ENCODE data around the gene TDRKH.
"Not testable (repeated sequence)": the region's sequence is repeated elsewhere in the genome, so short reads cannot be mapped to it uniquely, and the experiment has no call there.

TDRKH gene

GRCh38 chr1:151737479-151737878 is 52.8 kb downstream of the TDRKH start:
- no peak for TF ChIP-seq CTCF (conservative IDR thresholded peaks at IDR 0.05; ENCODE audit: low read depth, low read length)
- no peak overlapping the region for H3K4me3 ChIP-seq (ENCODE audit: low read length)
- DNase-seq (ENCODE audit: low read depth): no peak

DNA sequence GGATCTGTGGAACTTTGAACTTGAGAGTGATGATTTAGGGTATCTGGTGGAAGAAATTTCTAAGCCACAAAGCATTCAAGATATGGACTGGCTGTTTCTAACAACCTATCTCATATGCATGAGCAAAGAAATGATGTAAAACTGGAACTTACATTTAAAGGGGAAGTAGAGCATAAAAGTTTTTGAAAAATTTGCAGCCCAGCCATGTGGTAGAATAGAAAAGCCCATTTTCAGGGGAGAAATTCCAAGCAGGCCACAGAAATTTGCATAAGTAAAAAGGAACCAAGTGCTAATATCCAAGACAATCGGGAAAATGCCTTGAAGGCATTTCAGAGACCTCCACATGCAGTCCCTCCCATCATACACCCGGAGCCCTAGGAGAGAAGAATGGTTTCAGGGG is 53.3 kb downstream of the TDRKH start:
- DNase-seq (ENCODE audit: low read depth): no peak
- no peak for TF ChIP-seq CTCF (conservative IDR thresholded peaks at IDR 0.05; ENCODE audit: low read depth, low read length)
- H3K4me3 ChIP-seq (ENCODE audit: low read length): no peak overlapping the region

DNA sequence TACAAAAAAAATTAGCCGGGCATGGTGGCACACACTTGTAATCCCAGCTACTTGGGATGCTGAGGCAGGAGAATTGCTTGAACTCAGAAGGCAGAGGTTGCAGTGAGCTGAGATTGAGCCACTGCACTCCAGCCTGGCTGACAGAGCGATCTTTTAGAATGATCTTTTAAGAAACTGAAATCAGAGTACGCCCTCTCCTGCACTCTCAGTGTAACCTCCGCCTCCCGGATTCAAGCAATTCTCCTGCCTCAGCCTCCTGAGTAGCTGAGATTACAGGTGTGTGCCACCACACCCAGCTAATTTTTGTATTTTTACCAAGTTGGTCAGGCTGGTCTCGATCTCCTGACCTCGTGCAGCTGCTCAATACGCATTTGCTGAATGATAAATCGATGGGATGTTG is 56.3 kb downstream of the TDRKH start:
- not testable (repeated sequence) for DNase-seq (ENCODE audit: low read depth); H3K4me3 ChIP-seq (ENCODE audit: low read length)

DNA sequence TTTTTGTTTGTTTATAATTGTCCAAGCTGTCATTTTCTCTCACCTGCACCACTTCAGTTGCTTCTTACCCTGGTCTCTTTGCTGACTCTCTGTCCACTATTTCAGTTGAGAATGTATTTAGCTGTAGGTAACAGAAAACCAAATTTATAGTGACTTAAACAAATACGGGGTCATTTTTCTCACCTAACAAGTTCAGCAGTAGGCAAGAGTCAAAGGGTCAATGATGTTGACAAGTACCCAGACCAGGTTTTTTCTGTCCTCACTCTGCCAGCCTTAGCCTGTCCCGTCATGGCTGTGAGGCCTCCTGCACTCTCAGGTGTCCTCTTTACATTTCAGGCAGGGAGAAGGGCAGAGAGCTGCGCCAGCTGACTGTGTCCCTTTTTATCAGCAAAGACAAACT is 57.2 kb downstream of the TDRKH start:
- no peak for TF ChIP-seq CTCF (conservative IDR thresholded peaks at IDR 0.05; ENCODE audit: low read depth, low read length)
- no peak overlapping the region for H3K4me3 ChIP-seq (ENCODE audit: low read length)
- DNase-seq (ENCODE audit: low read depth): no peak

- TF ChIP-seq CTCF (conservative IDR thresholded peaks at IDR 0.05; ENCODE audit: low read depth, low read length): no peak
- no peak overlapping the region for H3K4me3 ChIP-seq (ENCODE audit: low read length)
- no peak for DNase-seq (ENCODE audit: low read depth)
Measured at GRCh38 chr1:151729966-151730291, 60.4 kb downstream of the TDRKH start.

GRCh38 chr1:151729157-151729965 is 60.9 kb downstream of the TDRKH start:
- DNase-seq (ENCODE audit: low read depth): no peak
- TF ChIP-seq CTCF (conservative IDR thresholded peaks at IDR 0.05; ENCODE audit: low read depth, low read length): no peak
- no peak overlapping the region for H3K4me3 ChIP-seq (ENCODE audit: low read length)

DNA sequence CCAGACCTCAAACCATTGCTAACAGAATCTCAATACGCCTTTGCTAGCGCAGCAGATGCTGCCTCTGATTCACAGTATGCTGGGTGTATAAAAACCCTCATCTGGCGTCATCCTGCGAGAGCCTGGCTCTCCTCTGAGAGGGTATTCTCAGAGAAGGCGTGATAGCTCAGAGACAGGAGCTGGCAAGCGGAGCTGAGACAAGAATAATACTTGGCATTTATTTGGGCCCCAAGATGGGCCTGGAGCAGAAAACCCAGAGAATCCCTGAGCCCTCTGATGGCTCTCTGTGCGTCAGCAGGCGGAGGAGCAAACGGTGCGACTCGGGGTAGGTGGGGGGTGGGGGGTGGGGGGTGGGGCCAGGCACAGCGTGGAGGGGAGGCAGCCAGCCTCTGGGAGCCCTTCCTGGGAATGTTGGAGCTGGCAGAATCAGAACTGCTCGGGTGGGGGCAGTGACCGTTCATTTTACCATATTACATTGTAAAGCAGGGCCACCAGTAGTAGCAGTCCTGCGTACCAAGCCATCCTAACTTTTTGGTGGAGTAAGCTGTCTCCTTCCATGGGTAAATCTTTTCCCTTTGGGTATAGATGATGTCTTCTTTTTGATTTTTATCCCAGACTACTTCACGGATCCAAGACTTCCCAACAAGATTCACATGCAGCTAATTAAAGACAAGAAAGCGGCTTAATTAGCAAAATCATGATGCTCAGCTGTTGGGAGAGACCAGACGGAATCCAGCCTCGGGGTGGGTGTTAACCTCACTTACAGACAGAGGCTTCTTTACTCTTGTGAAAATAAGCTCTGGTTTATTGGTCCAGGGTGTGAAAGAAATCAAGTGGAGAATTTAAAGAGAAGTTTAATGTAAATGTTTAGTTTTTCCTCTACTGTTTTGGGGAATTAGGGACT is 61.9 kb downstream of the TDRKH start:
- no peak for DNase-seq (ENCODE audit: low read depth)
- peak overlapping the region; percentile 15 for H3K4me3 ChIP-seq (ENCODE audit: low read length)

More for the DNA sequence above, 61.9 kb downstream of the TDRKH start:
- no peak for TF ChIP-seq CTCF (conservative IDR thresholded peaks at IDR 0.05; ENCODE audit: low read depth, low read length)
